Small intestine (tissue), 7 donors: ENCODE measurements around the gene GDPD3. TPM values are rescaled to one million over a fixed set of nuclear protein-coding genes. Genes with fewer than 3 reads are reported as not detected.
"Not testable (repeated sequence)": the region's sequence is repeated elsewhere in the genome, so short reads cannot be mapped to it uniquely, and the experiment has no call there.

Experiments
- DNase-seq, 2 donors: peaks; one replicate each; pipeline versions ENCODE4 v3.0.0 to v3.0.0-alpha.2; 2013
- FAIRE-seq: peaks from 2 replicates; lab custom pipeline; 2012; peaks lifted over from hg19 to GRCh38; lab: Jason Lieb, UNC
- H3K27ac ChIP-seq, 3 donors: one replicate each; pipeline ENCODE4 v1.5.1; 2013; ENCODE audit warnings: low read length in 2 of 3, mild to moderate bottlenecking in 2 of 3, control low read depth in 1 of 3, inconsistent platforms in 1 of 3, low read depth in 1 of 3, moderate library complexity in 1 of 3
- H3K27me3 ChIP-seq, 3 donors: one replicate each; pipeline ENCODE4 v1.6.1; 2013; ENCODE audit warnings: low read length in 3 of 3, inconsistent platforms in 1 of 3; ENCODE audit not compliant: control insufficient read depth in 3 of 3, insufficient read depth in 3 of 3
- H3K36me3 ChIP-seq, 3 donors: one replicate each; pipeline ENCODE4 v1.6.1; 2013; ENCODE audit warnings: low read length in 3 of 3, inconsistent platforms in 1 of 3, low read depth in 1 of 3, mild to moderate bottlenecking in 1 of 3, moderate library complexity in 1 of 3; ENCODE audit not compliant: control insufficient read depth in 3 of 3, insufficient read depth in 2 of 3
- H3K4me1 ChIP-seq, 3 donors: one replicate each; pipeline ENCODE4 v1.6.1; 2013; ENCODE audit warnings: low read length in 2 of 3, inconsistent platforms in 1 of 3, low read depth in 1 of 3, mild to moderate bottlenecking in 1 of 3, moderate library complexity in 1 of 3; ENCODE audit not compliant: control insufficient read depth in 3 of 3, insufficient read depth in 2 of 3
- H3K4me3 ChIP-seq, 3 donors: one replicate each; pipeline ENCODE4 v1.5.1; 2013; ENCODE audit warnings: low read length in 3 of 3, control low read depth in 1 of 3, inconsistent platforms in 1 of 3, low read depth in 1 of 3, mild to moderate bottlenecking in 1 of 3, moderate library complexity in 1 of 3
- H3K9me3 ChIP-seq, 2 donors: one replicate each; pipeline ENCODE4 v1.6.1; 2013; ENCODE audit warnings: low read depth in 1 of 2, low read length in 1 of 2; ENCODE audit not compliant: control insufficient read depth in 2 of 2, insufficient read depth in 1 of 2
- WGBS, 3 donors: extraction: QIAGEN DNeasy Blood & Tissue Kit; methylation state at CpG; one replicate each; pipeline ENCODE4 v1.1.7; 2013; 5-methylcytosine and 5-hydroxymethylcytosine counted together
- polyA plus RNA-seq, 4 donors: library from polyadenylated mRNA; stranded (reverse) in 3 of 4; unstranded in 1 of 4; fragments of 200-250 nt in 3 of 4; fragments of 120-200 nt in 1 of 4; gene quantifications; one replicate each; pipeline versions ENCODE4 v1.2.1 to v1.2.3, GENCODE V29; 2013
- donor health status: healthy with polysubstance abuse.
- donor health status: control.
- donor health status: control.
- donor health status: Bipolar disorder and iron deficiency.
- donor health status: healthy.

The GDPD3 gene
- polyA plus RNA-seq, 4 donors: 13.2 to 23.9 (median 19.5) TPM

DNA sequence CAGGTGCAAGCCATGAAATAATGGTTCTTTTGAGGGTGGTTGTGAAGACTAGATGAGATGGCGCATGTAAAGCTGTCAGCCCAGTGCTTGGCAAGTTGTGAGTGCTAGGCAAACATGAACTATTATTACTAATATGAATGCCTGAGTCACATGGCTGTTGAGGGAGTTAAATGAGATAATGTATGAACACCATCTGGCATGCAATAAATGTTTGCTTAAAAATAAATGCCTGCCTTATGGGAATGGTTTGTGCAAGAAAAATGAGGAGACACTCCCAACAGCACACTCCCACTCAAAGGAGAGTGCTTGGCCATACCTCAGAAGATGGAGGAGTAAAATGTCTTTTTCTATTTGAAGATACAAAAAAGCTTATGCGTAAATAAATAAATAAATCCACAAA is 6.1 kb upstream of the GDPD3 start:
- Histone ChIP-seq H3K36me3 (peaks cover 6 to 80% (median 9%) of the 10 kb centered on the region in 3 donors), H3K4me3 (no peak overlapping the region), H3K27me3 (no peaks in the 10 kb centered on the region), H3K4me1 (peaks cover 0 to 78% (median 12%) of the 10 kb centered on the region in 3 donors), H3K9me3 (no peaks in the 10 kb centered on the region), H3K27ac (peak overlapping the region in 2 of 3 donors; percentile 93 to 99)
- 83 to 90% (median 87%) methylated on average over 2 of the region's 2 CpGs for WGBS, 3 donors
- no peak for DNase-seq
- no peak for FAIRE-seq

DNA sequence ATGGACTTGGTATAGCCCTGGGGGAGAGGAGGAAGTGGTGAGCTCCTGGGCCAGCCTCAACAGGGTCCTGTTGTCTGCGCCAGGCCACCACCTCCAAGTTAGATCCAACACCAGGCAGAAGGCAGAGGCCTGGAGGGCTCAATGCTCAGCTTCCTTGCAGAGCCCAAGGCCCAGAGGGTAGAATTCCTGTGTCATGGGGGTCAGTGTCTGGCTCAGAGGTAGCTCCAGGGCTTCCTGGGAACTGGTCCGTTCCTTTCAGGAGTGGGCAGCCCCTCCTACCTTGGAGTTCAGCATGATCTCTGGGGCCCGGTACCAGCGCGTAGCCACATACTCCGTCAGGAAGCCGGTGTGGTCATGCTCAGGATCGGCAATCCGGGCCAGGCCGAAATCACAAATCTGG is 4.4 kb upstream of the GDPD3 start:
- Histone ChIP-seq H3K36me3 (peaks cover 9 to 97% (median 12%) of the 10 kb centered on the region in 3 donors), H3K9me3 (no peaks in the 10 kb centered on the region), H3K4me3 (no peak overlapping the region), H3K27ac (peak overlapping the region in 2 of 3 donors; percentile 74 to 77), H3K4me1 (peaks cover 3 to 88% (median 12%) of the 10 kb centered on the region in 3 donors), H3K27me3 (no peaks in the 10 kb centered on the region)
- FAIRE-seq (no peak), DNase-seq (no peak)
- WGBS, 3 donors: 94 to 98% (median 95%) methylated on average over 10 of the region's 10 CpGs

DNA sequence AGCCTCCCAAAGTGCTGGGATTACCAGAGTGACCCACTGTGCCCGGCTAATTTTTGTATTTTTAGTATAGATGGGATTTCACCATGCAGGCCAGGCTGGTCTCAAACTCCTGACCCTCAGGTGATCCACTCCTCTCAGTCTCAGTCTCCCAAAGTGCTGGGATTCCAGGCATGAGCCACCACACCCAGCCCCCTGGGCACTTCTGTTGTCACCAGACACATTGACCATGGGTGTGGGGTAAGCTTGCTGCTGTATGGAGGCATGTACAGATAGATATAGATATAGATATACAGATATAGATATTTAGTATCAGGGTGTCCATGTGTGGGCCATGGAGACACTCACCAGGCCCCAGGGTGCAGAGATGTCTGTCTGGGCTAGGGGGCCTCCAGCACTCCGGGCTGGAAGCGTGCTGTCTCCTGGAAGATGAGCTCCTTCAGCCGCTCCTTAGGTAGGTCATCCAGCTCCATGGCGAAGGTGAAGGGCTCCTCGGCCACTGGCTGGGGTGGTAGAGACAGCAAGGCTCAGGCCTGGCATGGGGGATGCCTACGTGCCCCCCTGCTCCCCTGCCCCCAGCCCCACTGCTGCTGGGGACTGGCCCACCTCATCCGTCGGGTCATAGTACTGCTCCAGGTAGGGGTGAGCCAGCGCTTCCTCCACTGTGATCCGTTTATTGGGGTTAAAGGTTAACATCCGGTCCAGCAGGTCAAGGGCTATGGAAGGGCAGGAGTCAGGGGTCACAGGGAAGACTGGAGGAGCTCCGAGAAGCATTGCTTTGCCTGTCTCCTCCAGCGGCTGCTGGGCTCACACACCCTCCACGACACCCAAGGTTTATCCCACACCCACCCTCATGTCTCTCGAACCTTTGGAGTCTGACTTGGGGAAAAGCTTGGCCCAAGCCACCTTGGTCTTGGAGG is 3.2 kb upstream of the GDPD3 start:
- FAIRE-seq (no peak), DNase-seq (peak in 1 of 2 donors; percentile 45)
- H3K9me3 ChIP-seq: no peaks in the 10 kb centered on the region
- no peaks in the 10 kb centered on the region for H3K27me3 ChIP-seq
- H3K27ac ChIP-seq: peak overlapping the region; percentile 74 to 77 (median 75)
- peaks cover 3 to 80% (median 11%) of the 10 kb centered on the region in 3 donors for H3K4me1 ChIP-seq
- H3K36me3 ChIP-seq: peaks cover 9 to 98% (median 15%) of the 10 kb centered on the region in 3 donors
- 69 to 82% (median 71%) methylated on average over 16 of the region's 16 CpGs for WGBS, 3 donors
- H3K4me3 ChIP-seq: no peak overlapping the region

DNA sequence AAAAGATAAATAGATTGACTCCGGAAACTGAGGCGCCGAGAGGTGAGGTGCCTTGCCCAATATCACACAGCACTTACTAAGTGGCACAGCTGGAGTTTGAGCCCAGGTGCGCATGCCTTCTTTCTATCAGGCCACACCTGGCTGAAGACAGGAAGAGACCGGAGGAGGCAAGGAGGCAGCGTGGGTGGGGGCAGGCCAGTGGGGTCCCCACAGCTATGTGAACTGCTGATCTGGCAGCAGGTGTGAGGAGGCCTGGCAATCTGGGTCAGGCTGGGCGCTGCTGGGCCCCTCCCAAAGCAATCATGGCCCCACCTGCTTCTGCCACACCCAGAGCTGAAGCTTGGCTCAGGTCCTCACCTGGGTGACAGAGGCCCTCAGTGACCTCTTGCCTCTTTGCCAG is 1.9 kb upstream of the GDPD3 start:
- H3K27me3 ChIP-seq: no peaks in the 10 kb centered on the region
- DNase-seq (peak; percentile 94 to 98), FAIRE-seq (no peak)
- WGBS, 3 donors: 12 to 60% (median 29%) methylated on average over 6 to 7 of the region's 7 CpGs
- H3K9me3 ChIP-seq: no peaks in the 10 kb centered on the region
- peaks cover 12 to 98% (median 26%) of the 10 kb centered on the region in 3 donors for H3K36me3 ChIP-seq
- peak overlapping the region; percentile 69 to 77 (median 75) for H3K27ac ChIP-seq
- H3K4me3 ChIP-seq: no peak overlapping the region
- peaks cover 3 to 68% (median 10%) of the 10 kb centered on the region in 3 donors for H3K4me1 ChIP-seq

DNA sequence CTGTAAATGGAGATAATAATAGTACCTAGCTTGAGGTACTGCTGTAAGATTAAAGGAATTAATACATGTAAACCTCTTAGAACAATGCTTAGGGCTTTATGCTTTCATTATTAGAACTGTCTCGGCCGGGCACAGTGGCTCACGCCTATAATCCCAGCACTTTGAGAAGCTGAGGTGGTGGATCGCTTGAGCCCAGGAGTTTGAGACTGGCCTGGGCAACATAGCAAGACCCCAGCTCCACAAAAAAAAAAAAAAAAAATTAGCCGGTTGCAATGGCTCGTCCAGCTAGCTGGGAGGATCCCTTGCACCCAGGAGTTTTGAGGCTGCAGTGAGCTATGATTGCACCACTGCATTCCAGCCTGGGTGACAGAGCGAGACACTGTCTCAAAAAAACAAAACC is 1.5 kb upstream of the GDPD3 start:
- not testable (repeated sequence) for DNase-seq, H3K27me3 ChIP-seq, H3K4me3 ChIP-seq, FAIRE-seq, H3K9me3 ChIP-seq
- Histone ChIP-seq H3K4me1 (peaks cover 3 to 64% (median 10%) of the 10 kb centered on the region in 3 donors), H3K36me3 (peaks cover 12 to 98% (median 26%) of the 10 kb centered on the region in 3 donors), H3K27ac (peak overlapping the region; percentile 69 to 77 (median 75))
- 44 to 67% (median 55%) methylated on average over 6 to 7 of the region's 7 CpGs for WGBS, 3 donors

DNA sequence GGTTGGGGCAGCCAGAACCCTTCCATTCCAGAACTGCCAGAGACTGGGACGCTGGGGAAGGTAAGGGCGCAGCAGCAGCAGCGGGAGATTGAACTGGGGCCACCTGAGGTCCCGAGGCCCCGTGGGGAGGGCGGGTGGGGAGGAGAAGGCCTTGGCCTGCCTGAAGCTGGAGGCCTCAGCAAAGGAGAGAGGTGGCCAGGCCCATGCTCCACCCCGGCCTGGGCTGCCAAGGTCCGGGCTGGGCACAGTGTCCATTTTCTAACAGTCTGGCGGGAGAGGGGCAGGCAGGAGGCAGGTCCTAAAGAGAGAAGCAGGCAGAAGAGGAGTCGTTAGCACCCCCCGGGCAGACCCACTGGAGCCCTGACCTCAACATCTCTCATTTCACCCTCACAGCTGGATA is 1.1 kb upstream of the GDPD3 start:
- Histone ChIP-seq H3K36me3 (peaks cover 12 to 98% (median 28%) of the 10 kb centered on the region in 3 donors), H3K27ac (peak overlapping the region; percentile 69 to 77 (median 76)), H3K9me3 (no peaks in the 10 kb centered on the region), H3K4me1 (peaks cover 3 to 60% (median 10%) of the 10 kb centered on the region in 3 donors), H3K4me3 (no peak overlapping the region), H3K27me3 (no peaks in the 10 kb centered on the region)
- FAIRE-seq: no peak
- DNase-seq: no peak
- 65 to 77% (median 66%) methylated on average over 11 of the region's 11 CpGs for WGBS, 3 donors

DNA sequence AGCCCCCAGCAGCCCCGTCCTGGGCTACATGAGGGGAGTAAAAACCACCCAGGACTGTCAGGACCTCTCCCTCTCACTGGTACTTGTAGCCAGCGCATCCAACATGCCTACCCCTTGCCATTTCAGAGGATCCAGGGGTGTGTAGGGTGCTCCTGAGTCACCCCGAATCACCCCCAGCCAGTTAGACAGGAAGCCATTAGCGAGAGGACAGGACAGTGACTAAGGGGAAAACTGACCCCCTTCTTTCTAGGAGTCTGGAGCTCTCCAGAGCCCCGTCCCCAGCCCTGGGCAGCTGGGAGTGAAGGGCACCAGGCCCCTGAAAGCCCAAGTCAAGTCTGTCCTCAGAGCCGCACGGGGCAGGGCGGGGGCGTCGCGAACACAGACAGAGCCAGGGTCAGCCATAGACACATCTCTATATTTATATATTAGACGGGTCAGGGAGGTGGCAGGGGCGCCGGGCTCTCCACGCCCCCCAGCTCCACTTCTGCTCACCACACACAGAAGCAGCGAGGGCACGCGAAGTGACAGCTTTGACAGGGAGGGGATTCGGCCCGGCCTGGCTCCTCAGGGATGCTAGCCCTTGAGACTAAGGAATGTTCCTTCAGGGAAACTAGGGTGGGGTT is 485 bp upstream of the GDPD3 start:
- Histone ChIP-seq H3K4me1 (peaks cover 3 to 54% (median 10%) of the 10 kb centered on the region in 3 donors), H3K27ac (peak overlapping the region; percentile 60 to 76 (median 66)), H3K4me3 (no peak overlapping the region), H3K9me3 (no peaks in the 10 kb centered on the region), H3K27me3 (no peaks in the 10 kb centered on the region), H3K36me3 (peaks cover 12 to 98% (median 28%) of the 10 kb centered on the region in 3 donors)
- DNase-seq (no peak), FAIRE-seq (no peak)
- WGBS, 3 donors: 84 to 89% (median 88%) methylated on average over 18 to 20 of the region's 20 CpGs
